SU-DHL-6 (cell line): ENCODE data around the gene ZNF3.

Experiments
- H2AFZ ChIP-seq: fragments of 200-600 bp; sonication (generic); 2 replicates; pipeline ENCODE4 v1.6.1; 2014; ENCODE audit warnings: low read depth, mild to moderate bottlenecking, moderate library complexity, mixed read lengths, antibody characterized with exemption, low read length; ENCODE audit not compliant: severe bottlenecking
- H3F3A ChIP-seq: fragments of 200-600 bp; shearing (Covaris generic); 2 replicates; pipeline ENCODE4 v1.6.0; 2016; ENCODE audit warnings: antibody characterized with exemption, mild to moderate bottlenecking; ENCODE audit not compliant: insufficient read depth
- H3K27ac ChIP-seq: fragments of 200-600 bp; sonication (generic); 2 replicates; pipeline ENCODE4 v1.5.1; 2016; ENCODE audit warnings: low read depth, mild to moderate bottlenecking, low read length, moderate library complexity, mixed read lengths
- H3K27me3 ChIP-seq: fragments of 200-600 bp; sonication (generic), shearing (Covaris generic); 2 replicates; pipeline ENCODE4 v1.6.0; 2014; ENCODE audit warnings: mild to moderate bottlenecking, low read length
- H3K36me3 ChIP-seq: fragments of 200-600 bp; sonication (generic); 2 replicates; pipeline ENCODE4 v1.6.1; 2014; ENCODE audit warnings: mild to moderate bottlenecking, low read length, mixed read lengths
- H3K4me2 ChIP-seq: fragments of 300-600, 200-600 bp; shearing (Covaris generic), sonication (generic); 2 replicates; pipeline ENCODE4 v1.6.0; 2014; ENCODE audit warnings: low read length, low read depth, mild to moderate bottlenecking; ENCODE audit not compliant: poor library complexity, severe bottlenecking
- H3K4me3 ChIP-seq: fragments of 200-600 bp; sonication (generic); 2 replicates; pipeline ENCODE4 v1.5.1; 2014; ENCODE audit warnings: antibody characterized with exemption, low read length, mild to moderate bottlenecking, mixed read lengths; ENCODE audit not compliant: insufficient read depth, poor library complexity, severe bottlenecking
- H3K79me2 ChIP-seq: fragments of 200-600 bp; sonication (generic); 2 replicates; pipeline ENCODE4 v1.6.1; 2014; ENCODE audit warnings: mild to moderate bottlenecking, low read length, moderate library complexity; ENCODE audit not compliant: insufficient read depth
- H3K9ac ChIP-seq: fragments of 200-600 bp; sonication (generic); 2 replicates; pipeline ENCODE4 v1.7.0; 2014; ENCODE audit warnings: mild to moderate bottlenecking, low read length
- H3K9me2 ChIP-seq: fragments of 200-600 bp; sonication (generic); replicated peaks from 2 replicates; pipeline ENCODE4 v1.6.1; 2014; ENCODE audit warnings: low read length; ENCODE audit not compliant: insufficient read depth
- H3K9me3 ChIP-seq: fragments of 200-600 bp; sonication (generic); 2 replicates; pipeline ENCODE4 v1.6.1; 2014; ENCODE audit warnings: low read length, mixed read lengths; ENCODE audit not compliant: insufficient read depth
- H4K20me1 ChIP-seq: fragments of 200-600 bp; sonication (generic); 2 replicates; pipeline ENCODE4 v1.6.1; 2014; ENCODE audit warnings: low read depth, mild to moderate bottlenecking, antibody characterized with exemption, low read length, moderate library complexity, mixed read lengths
- CTCF ChIP-seq: fragments of 200-600 bp; sonication (generic); IDR thresholded peaks from one replicate; pipeline ENCODE4 v1.5.1; 2017; ENCODE audit warnings: antibody characterized with exemption, mild to moderate bottlenecking, low read length, moderate library complexity; ENCODE audit not compliant: insufficient read depth, poor library complexity, severe bottlenecking
- EZH2phosphoT487 ChIP-seq: fragments of 200-600 bp; sonication (generic), shearing (Covaris generic); conservative IDR thresholded peaks from 2 replicates; pipeline ENCODE4 v1.6.1; 2018; ENCODE audit warnings: mild to moderate bottlenecking, antibody characterized with exemption, low read length, moderate library complexity, mixed read lengths

The ZNF3 gene

GRCh38 chr7:100095289-100095688, 13.8 kb upstream of the ZNF3 start:
- Histone ChIP-seq H2AFZ (no peak overlapping the region), H3K27ac (no peak overlapping the region), H3F3A (peaks cover 67% of the 10 kb centered on the region), H3K4me2 (no peak overlapping the region), H3K9me2 (no peaks in the 10 kb centered on the region), H3K27me3 (no peaks in the 10 kb centered on the region), H4K20me1 (peaks cover 16% of the 10 kb centered on the region), H3K9ac (no peak overlapping the region), H3K9me3 (no peaks in the 10 kb centered on the region), H3K36me3 (peaks cover 82% of the 10 kb centered on the region), H3K4me3 (no peak overlapping the region), H3K79me2 (peaks cover 25% of the 10 kb centered on the region)
- TF ChIP-seq CTCF (no peak), EZH2phosphoT487 (no peak)

DNA sequence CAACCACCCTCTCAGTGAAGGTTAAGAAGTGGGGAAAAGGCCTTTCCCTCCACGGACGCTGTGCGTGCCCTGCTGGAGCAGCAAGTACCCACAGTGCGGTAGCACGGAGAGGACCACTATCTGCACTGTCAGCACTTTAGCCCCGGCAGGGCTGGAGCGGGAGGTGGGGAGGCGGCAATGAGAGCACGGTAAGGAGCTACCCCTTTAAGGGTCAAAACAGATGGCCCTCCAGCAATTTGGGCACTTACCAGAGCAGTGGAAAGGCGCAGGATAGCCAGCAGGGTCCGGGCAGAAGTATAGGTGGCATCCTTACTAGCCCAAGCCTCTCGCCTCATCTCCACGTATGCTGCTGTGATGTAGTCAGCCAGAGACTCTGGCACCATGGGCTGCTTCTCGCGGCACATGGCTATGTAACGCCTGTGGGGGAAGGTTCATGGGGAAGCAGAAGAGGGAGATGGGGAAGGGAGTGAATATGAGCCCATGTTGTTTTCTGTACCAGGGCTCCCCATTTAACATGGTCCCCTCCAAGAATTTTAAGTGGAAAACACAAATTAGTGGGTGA, 12.5 kb upstream of the ZNF3 start:
- Histone ChIP-seq H3K4me3 (no peak overlapping the region), H3K9me2 (no peaks in the 10 kb centered on the region), H3K27ac (no peak overlapping the region), H3K27me3 (no peaks in the 10 kb centered on the region), H2AFZ (no peak overlapping the region), H3K36me3 (peaks cover 69% of the 10 kb centered on the region), H3K9me3 (no peaks in the 10 kb centered on the region), H3K4me2 (no peak overlapping the region), H3F3A (peaks cover 65% of the 10 kb centered on the region), H3K9ac (no peak overlapping the region), H4K20me1 (peaks cover 7% of the 10 kb centered on the region; the same call in 1 of the 2 replicates), H3K79me2 (peaks cover 16% of the 10 kb centered on the region)
- no peak for TF ChIP-seq EZH2phosphoT487
- no peak for TF ChIP-seq CTCF

- Histone ChIP-seq H4K20me1 (peaks cover 7% of the 10 kb centered on the region; the same call in 1 of the 2 replicates), H3K4me3 (no peak overlapping the region), H3K27me3 (no peaks in the 10 kb centered on the region), H3K9me3 (no peaks in the 10 kb centered on the region), H3F3A (peaks cover 65% of the 10 kb centered on the region), H3K27ac (no peak overlapping the region), H3K79me2 (peaks cover 16% of the 10 kb centered on the region), H3K36me3 (peaks cover 64% of the 10 kb centered on the region), H3K9me2 (no peaks in the 10 kb centered on the region), H3K9ac (no peak overlapping the region), H2AFZ (no peak overlapping the region), H3K4me2 (no peak overlapping the region)
- no peak for TF ChIP-seq EZH2phosphoT487
- TF ChIP-seq CTCF, result no peak
Observed at GRCh38 chr7:100093498-100093897, 12.0 kb upstream of the ZNF3 start.

DNA sequence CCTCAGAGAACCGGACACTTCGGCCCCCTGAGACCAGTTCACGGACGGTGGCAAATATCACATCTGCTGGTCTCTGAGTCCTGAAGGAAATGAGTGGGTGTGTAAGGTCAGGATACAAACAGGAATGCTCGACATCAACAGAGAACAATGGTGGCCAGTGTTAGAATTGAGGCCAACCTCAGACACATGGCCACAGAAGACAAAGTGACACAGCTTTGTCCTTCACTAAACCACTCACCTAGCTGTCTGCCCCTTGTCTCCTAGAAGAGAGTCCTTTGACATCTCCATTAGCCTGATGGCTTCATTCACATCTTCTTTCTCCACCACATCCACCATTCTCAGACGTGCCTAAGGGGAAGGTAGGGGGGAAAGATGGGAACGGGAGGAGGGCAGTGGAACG, 11.5 kb upstream of the ZNF3 start:
- Histone ChIP-seq H4K20me1 (peaks cover 5% of the 10 kb centered on the region; the same call in 1 of the 2 replicates), H3K9me2 (no peaks in the 10 kb centered on the region), H2AFZ (no peak overlapping the region), H3K27ac (no peak overlapping the region), H3F3A (peaks cover 65% of the 10 kb centered on the region), H3K4me2 (no peak overlapping the region), H3K79me2 (peaks cover 11% of the 10 kb centered on the region), H3K36me3 (peaks cover 60% of the 10 kb centered on the region), H3K27me3 (no peaks in the 10 kb centered on the region), H3K9me3 (no peaks in the 10 kb centered on the region), H3K4me3 (no peak overlapping the region), H3K9ac (no peak overlapping the region)
- TF ChIP-seq EZH2phosphoT487 (no peak), CTCF (no peak)
